HEK293T (cell line): ENCODE data around the gene FBXO17.

ENCODE experiments used
- BHLHE40 ChIP-seq: fragments of 450-650 bp; IDR thresholded peaks from 2 replicates; pipeline ENCODE4 v1.6.1; 2016; ENCODE audit warnings: mild to moderate bottlenecking, moderate library complexity, borderline replicate concordance
- ELF4 ChIP-seq: fragments of 450-650 bp; IDR thresholded peaks from 2 replicates; pipeline ENCODE4 v1.6.1; 2017; ENCODE audit warnings: antibody characterized with exemption
- FOXA1 ChIP-seq: fragments of 450-650 bp; IDR thresholded peaks from 2 replicates; pipeline ENCODE4 v1.6.1; 2016; ENCODE audit warnings: mild to moderate bottlenecking
- FOXK2 ChIP-seq: fragments of 450-650 bp; IDR thresholded peaks from 2 replicates; pipeline ENCODE4 v1.6.1; 2016; ENCODE audit warnings: mild to moderate bottlenecking
- FOXM1 ChIP-seq: fragments of 450-650 bp; IDR thresholded peaks from 2 replicates; pipeline ENCODE4 v1.6.1; 2017; ENCODE audit warnings: mild to moderate bottlenecking, borderline replicate concordance
- NFRKB ChIP-seq: fragments of 450-650 bp; IDR thresholded peaks from 2 replicates; pipeline ENCODE4 v1.6.1; 2016; ENCODE audit warnings: mild to moderate bottlenecking, moderate library complexity
- SP1 ChIP-seq: fragments of 450-650 bp; IDR thresholded peaks from 2 replicates; pipeline ENCODE4 v1.6.1; 2017
- SUZ12 ChIP-seq: fragments of 450-650 bp; IDR thresholded peaks from 2 replicates; pipeline ENCODE4 v1.6.1; 2016; ENCODE audit warnings: mild to moderate bottlenecking
- TARDBP ChIP-seq: fragments of 450-650 bp; IDR thresholded peaks from 2 replicates; pipeline ENCODE4 v1.6.1; 2016
- ZNF384 ChIP-seq: fragments of 450-650 bp; IDR thresholded peaks from 2 replicates; pipeline ENCODE4 v1.6.1; 2016

DNA sequence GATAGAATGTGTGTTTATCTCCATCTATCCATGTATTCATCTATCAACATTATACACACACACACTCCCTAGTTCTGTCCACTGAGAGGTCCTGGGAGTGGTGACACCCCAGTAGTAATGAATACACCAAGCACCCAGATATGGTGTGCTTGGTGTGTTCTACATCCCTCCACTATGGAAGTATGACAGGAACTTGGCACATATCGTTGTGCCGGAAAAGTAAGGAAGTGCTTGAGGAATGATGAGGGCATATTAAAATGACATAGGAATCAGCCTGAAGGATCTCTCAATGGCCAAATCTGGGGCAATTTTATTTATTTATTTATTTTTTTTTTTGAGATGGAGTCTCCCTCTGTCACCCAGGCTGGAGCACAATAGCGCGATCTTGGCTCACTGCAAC is 28.3 kb upstream of the FBXO17 start:
- no peak for TF ChIP-seq ZNF384
- TF ChIP-seq SP1: no peak
- TF ChIP-seq FOXA1: no peak
- no peak for TF ChIP-seq FOXM1
- no peak for TF ChIP-seq NFRKB
- no peak for TF ChIP-seq FOXK2
- no peak for TF ChIP-seq SUZ12
- no peak for TF ChIP-seq ELF4
- TF ChIP-seq BHLHE40: no peak
- no peak for TF ChIP-seq TARDBP
